CMK (cell line): ENCODE measurements around the gene MOV10.
A peak's percentile ranks its signal among the peaks of the same experiment; 100 is the strongest.
"Not testable (repeated sequence)": the region's sequence is repeated elsewhere in the genome, so short reads cannot be mapped to it uniquely, and the experiment has no call there.

Experiments used
- DNase-seq: peaks from one replicate; pipeline ENCODE4 v3.0.0-alpha.2; 2010; ENCODE audit warnings: low read depth

MOV10 gene

DNA sequence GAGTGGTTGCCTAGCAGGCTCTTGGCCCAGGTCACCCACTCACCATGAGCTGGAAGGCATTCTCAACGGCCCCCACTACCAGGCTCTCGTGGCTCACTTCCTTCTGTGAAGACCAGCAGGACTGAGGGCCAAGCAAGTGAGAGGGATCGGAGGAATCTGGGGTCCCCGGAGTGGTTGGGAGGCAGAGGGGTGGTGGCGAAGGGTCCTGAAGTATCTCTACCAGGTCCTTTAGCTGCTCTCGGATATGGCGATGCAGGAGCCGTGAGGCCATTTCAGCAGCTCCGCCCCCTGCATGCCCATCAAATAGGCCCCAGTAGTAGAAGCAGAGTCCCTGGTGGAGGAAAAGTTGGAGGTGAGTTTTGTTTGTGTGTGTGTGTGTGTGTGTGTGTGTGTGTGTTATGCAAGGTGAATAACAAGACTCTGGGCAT is 38.3 kb downstream of the MOV10 start:
- no peak for DNase-seq

DNA sequence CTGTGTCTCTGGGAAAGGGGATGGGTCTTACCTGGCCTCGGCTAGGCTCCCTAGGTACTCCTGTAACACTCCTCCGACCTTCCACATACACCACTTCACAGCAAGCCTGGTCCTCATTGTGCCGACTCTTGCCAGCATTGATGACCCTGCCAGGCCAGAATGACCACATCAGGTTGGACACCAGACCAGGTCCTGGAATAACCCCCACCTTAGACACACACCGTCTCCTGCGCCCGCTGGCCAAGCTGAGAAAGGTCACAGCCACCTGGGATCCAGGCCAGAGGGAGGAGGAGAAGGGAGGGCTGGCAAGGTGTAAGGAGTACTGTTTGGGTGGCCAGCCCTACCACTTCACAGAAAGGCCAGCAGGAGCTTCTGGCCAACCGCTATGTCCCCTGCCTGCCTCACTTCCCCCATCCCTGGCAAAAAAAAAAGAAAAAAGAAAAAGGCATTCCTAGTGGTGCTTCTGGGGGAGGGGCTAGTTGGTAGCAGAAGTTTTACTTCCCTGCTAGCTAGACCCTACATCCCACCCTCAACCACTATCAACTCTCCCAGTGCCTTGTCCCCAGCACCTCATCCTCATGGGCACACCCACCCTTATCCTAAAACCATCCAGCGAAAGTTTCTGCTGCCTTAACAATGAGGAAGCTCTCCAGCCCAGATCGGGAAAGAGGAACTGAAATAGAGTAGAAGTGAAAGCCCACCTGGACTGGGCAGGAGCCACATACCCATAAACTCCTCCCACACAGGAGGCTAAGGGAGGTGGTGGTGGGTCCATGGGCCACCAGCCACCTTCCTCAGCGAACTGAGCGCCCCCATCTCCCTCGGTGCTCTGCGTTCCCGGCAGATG is 39.2 kb downstream of the MOV10 start:
- no peak for DNase-seq

DNA sequence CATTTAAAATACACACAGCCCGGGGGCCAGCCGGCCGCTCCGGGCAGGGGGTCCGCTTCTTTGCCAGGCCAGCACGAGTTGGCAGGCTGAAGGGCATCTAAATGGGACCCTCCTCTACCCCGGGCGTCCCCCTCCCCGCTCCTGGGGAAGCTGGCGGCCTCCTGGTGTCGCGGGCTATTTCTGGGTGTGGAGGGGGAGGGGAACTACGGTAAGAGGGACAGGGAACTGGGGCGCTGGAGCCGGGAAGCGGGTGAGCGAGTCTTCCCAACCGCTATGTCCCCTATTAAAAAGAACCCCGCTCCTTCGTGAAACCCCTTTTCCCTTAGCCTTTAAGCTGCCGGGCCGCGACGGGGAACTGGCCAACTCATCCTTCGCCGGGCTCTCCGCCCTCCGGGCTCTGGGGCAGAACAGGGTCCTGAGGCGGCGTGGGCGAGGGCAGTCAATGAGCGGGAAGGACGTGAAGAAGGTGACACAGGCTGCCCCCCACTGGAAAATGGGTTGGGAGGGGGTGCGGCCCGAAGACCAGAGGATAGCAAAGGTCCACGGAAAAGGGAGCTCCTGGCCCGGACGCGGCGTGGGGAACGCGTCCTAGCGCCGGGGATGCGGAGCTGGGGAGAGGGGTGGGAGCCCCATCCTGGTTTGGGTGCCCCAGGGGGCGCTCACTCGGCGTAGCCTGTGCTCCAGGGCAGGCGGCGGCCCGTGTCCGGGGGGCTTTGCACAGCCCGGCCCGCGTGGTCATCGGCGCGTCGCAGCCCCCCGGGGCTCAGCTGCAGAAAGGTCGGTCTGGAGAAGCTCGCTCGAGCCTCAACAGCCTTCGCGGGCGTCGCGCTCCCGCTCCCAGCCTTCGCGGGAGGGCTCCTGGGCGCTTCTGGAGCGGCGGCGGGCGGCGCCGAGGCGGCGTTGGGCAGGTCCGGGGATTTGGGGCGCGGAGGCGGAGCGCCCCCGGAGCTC is 40.1 kb downstream of the MOV10 start:
- DNase-seq = no peak

DNA sequence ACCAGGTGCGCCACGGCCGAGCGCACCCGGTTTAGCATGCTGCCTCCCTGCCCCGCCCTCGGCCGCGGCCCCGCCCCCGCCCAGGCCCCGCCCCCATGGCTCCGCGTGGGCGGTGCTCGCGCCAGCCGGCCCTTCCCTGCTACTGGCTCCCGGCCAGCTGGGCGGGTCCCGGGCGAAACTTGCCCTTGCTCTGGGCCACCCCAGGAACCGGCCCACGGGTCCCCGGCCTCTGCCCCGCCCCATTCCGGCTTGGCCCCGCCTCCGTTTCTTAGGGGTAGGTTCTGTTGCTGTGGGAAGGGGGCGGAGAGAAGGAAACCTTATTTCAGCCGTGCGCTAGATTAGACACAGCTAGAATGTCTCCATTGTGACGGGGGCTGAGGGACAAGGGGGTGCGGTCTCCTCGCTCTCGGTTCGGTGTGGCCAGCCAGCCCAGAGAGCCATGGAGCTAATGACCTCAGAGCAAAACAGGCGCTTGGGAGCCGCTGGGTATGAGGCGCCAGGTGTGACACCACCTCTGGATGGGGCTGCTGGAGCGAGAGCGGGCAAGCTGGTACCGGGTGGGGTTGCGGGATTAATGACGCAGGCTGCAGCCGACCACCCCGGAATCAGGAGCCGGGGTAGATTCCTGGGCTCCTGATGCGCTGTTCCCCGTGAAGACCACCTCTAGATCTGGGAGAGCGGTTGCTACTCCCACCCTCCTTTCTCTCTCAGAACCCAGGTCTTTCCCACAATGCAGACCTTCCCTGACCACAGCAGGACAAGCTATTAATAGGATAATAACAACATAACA is 41.0 kb downstream of the MOV10 start, which contains the start of gene PPM1J:
TSS of gene PPM1J (minus strand) at position 69 of the 790 bp plus-strand sequence. CDS start at position 38, 31 bp downstream.
- peak; percentile 86 for DNase-seq

DNA sequence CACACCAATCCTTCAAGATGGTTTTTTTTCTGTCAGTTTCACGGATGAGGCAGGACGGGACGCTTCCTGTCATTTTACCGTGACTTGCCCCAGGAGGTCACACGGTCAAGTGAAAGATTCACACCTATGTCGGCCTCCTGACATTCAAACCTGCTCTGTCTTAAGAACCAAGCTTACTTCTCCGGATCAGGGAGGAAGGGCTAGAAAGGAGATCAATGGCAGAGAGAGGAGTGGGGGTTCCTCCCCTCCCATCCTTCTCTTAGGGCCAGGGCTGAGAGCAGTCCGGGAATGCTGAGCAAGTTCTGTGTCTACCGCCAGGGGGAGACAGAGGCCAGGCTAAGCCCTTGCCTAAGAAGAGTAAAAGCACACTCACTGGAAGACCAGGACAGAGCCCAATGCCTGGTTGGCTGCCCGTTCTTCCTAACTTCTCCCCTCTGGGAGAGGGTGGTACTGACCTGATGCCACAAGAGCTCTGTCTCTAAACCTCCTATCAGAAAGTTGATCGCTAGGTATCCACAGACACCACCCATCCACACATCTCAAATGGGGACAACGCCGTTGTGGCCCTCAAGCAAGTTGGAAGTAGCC is 41.8 kb downstream of the MOV10 start:
- DNase-seq = peak; percentile 85

DNA sequence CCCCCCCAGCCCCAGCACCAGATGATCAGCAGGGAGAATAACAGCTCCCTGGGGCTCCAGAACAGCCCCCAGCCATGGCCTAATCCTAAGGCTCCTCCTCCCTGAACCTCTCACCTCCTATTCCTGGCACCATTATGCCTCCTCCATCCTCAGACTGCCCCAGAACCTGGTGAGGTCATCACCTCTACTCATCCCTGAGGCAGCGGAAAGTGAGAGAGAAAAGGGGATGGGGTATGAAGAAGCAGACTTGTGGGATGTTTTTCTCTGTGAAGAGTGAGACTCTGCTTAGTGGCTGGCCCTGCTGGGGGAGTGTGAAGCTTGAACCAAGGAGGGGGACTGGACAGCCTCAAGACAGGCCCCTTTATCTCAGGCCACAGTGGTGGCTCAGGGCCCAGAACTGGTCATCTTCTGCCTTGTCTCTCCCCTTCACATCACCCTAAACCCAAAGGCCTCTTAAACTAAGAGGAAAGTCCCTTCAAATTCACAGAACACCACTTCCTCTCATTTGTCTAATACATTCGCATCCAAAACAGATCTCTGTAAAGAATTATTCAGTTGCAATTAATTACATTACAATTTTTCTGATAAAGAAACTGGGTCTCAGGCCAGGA is 42.9 kb downstream of the MOV10 start:
- no peak for DNase-seq

DNA sequence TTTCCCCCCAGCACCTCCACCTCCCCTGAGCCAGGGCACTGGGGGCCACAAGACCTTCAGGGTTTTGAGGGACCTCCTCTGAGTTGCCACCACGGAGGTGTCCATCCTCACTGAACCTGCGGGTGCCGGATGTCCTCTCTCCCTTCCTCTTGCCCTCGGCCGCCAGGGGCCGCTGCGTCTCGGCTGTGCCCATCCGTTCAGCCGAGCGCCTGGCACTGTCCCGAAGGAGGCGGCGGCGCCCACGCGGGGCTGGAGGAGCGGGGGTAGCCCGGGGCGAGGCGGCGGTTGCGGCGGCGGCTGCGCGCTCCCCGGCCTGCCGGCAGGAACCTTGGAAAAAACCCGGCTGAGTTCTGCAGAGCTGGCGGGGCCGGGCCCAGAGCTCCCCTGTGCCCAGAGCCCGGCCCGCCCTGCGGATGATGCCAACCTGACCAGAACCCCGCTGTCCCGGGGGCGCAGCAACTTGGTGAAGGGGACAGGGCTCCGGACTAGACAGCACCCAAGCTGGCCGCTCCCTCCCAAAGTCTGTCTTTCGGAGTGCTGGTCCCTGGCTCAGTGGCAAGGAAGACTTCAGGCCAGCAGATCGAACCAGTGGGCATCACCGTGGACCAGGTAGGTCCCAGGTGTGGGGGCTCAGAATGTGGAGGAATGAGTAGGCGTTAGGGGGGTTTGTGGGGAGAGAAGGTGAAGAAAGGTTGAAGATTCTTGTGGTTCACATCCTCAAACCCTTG is 44.4 kb downstream of the MOV10 start:
- no peak for DNase-seq

DNA sequence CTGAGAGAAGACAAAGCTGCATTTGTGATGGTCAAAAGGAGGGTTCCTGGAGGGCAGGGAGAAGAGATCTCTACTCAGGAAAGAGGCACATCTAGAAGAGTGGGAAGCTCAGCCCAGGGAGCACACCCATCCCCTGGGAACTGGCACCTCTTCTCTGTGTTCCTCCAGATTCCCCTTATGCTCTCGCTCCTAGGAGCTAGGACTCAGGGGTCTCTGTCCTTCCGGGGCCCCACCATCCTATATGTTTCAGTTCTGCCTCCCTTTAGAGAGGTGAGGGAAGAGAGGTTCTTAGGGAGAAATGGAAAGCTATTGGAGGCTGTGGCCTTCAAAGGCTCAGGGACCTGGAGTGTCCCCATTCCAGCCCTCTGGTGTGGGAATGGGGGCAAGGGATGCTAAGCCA is 45.2 kb downstream of the MOV10 start:
- no peak for DNase-seq

DNA sequence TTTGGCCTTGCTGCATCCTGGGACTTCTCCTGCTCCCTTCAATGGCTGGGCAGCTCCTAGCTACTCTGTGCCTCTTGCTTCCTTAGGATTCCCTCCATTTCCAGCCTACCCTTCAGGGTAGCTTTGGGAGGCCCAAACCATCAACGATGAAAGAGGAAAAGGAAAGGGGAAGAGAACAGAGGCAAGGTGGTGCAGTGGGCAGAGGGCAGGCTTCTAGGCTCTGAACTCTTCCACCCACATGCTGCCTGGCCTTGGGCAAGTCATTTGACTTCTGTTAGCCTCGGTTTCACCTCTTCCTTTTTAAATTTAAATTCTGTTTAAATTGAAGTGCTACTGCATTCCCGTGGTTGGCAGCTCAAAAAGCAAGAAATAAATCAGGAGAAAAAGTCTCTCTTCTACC is 46.3 kb downstream of the MOV10 start:
- DNase-seq = no peak

DNA sequence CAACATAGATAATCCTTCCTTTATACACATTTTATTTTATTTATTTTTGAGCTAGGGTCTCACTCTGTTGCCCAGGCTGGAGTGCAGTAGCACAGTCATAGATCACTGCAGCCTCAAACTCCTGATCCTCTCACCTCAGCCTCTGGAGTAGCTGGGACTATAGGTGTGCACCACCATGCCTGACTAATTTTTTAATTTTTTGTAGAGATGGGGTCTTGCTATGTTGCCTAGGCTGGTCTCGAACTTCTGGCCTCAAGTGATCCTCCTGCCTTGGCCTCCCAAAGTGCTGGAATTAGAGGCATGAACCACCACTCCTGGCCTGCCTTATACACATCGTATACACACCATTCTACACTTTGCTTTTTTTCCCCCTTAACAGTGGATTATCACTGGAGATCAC is 46.8 kb downstream of the MOV10 start:
- not testable (repeated sequence) for DNase-seq

DNA sequence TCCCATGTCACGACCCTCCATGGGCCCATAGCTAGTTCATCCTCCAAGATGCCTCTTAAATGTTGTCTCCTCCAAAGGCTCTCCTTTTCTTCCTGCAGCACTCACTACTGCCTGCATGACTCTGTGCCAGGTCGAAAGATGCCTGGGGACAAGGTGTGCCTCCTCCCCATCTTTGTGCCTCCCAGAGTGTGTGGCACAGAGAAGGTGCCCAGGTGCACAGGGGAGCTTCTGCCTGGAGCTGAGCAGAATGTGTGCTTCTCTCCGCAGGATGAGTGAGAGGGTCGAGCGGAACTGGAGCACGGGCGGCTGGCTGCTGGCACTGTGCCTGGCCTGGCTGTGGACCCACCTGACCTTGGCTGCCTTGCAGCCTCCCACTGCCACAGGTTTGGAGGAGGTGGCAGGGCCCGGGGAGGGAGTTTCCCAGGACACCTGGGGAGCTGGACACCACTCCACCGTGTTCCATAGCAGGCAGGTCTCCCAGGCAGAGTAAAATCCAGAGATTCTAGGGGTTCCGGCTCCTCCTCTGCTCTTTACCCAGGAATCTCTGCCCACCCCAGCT is 47.6 kb downstream of the MOV10 start:
- DNase-seq = no peak

DNA sequence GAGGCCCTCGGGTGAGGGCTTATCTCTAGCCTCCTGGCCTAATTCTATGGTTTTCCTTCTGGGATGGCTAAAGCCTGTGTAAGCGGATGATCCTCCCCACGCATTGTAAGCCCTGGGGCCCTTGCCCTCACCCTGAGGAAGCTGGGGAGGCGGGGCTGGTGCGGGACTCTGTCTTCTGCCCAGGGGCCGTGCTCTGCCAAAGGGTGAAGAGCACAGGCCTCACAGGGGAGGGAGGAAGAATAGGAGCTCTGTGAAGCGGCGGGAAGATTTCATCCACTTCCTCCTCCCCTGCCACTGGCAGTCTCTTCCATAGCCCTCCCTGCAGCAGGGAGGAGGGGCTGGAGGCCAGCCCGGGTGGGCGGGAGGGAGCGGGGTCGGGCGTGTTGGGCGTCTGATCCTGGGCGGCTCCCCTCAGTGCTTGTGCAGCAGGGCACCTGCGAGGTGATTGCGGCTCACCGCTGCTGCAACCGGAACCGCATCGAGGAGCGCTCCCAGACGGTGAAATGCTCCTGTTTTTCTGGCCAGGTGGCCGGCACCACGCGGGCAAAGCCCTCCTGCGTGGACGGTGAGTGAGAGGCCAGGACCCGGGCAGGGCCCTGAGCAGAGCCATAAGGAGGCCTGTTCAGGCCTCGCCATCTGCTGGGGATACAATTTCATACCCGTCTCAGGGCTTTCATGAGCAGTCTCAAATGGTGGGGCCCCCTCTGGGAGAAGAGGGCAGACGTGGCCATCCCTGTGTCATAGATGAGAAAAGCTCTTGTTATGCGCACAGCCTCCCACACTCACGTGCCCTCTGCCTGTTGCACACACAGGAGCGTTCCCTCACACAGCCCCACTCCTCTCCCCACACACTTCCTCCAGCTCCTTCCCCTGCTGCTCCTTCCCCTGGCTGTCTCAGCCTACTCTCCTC is 48.4 kb downstream of the MOV10 start:
- no peak for DNase-seq

DNA sequence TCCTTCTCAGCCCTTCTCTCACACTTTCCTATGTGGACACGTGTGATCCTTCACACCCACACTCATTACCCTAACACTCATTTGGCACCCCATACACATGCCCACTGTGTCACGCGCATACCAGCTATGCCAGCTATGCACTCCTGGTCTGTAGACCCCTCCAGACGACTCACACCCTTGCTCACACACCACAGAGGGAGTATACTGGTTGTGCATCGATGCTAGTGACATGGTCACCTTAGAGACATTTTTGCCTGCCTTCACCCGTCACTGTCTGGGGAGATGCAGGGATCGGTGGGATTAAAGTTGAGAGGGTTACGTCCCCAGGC is 49.0 kb downstream of the MOV10 start:
- DNase-seq = no peak

DNA sequence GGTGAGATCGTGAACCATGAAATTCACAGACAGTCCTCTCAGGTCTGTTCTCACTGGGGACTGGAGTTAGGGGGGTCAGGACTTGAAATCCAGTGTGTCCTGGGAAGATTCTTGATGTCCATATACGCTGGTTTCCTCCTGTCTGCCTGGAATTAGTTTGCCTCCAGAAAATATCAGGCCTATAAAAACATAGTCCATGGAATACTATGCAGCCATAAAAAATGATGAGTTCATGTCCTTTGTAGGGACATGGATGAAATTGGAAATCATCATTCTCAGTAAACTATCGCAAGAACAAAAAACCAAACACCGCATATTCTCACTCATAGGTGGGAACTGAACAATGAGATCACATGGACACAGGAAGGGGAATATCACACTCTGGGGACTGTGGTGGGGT is 49.8 kb downstream of the MOV10 start:
- DNase-seq = not testable (repeated sequence)

DNA sequence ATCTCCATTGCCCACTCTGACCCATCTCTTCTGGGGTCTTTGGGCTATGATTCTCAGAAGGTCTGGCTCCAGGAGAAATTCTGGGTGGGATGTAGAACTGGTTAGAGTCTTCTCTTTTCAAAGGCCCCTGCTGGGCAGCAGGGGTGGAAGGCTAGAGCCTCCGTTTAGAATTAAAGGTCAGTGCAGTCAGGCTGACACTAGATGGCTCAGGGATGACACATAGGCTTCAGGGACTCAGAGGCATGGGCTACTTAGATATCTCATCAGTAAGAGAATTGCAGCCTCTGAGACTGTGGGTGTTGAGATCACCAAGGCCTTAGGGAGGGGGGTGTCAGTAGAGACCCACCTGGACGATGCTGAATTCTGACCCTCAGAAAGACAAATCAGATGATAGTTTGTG is 53.3 kb downstream of the MOV10 start:
- DNase-seq = no peak

DNA sequence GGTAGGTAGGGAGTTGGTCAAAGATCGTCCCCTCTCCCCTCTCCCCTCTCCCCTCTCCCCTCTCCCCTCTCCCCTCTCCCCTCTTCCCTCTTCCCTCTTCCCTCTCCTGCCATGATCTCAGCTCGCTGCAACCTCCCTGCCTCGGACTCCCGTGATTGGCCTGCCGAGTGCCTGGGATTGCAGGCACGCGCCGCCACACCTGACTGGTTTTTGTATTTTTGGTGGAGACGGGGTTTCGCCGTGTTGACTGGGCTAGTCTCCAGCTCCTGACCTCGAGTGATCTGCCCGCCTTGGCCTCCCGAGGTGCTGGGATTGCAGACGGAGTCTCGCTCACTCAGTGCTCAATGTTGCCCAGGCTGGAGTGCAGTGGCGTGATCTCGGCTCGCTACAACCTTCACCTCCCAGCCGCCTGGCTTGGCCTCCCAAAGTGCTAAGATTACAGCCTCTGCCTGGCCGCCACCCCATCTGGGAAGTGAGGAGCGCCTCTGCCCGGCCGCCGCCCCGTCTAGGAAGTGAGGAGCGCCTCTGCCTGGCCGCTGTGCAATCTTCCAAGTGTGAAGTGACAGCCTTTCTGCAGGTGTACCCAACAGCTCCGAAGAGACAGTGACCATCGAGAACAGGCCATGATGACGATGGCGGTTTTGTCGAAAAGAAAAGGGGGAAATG is 54.0 kb downstream of the MOV10 start:
- not testable (repeated sequence) for DNase-seq

DNA sequence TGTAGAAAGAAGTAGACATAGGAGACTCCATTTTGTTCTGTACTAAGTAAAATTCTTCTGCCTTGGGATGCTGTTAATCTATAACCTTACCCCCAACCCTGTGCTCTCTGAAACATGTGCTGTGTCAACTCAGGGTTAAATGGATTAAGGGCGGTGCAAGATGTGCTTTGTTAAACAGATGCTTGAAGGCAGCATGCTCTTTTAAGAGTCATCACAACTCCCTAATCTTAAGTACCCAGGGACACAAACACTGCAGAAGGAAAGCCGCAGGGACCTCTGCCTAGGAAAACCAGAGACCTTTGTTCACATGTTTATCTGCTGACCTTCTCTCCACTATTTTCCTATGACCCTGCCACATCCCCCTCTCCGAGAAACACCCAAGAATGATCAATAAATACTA is 54.6 kb downstream of the MOV10 start:
- DNase-seq = not testable (repeated sequence)

DNA sequence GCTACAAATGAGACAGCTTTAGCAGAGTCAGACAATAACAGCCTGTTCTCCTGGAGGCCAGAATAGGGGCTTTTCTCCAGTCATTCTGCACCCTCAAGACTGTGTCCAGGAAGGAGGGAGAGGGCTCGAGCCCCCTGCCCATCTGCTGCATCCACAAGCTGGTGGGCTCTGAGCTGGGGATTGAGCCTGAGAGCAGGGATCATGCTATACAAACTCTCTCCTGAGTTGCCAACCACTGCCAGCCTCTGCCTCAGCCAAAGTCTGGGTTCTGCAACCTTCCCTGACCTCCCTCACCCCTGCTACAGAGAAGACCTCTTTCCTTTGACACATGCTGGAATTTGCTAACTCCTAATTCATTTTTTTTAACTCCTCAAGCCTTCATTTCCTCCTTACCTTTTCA is 55.5 kb downstream of the MOV10 start:
- no peak for DNase-seq

DNA sequence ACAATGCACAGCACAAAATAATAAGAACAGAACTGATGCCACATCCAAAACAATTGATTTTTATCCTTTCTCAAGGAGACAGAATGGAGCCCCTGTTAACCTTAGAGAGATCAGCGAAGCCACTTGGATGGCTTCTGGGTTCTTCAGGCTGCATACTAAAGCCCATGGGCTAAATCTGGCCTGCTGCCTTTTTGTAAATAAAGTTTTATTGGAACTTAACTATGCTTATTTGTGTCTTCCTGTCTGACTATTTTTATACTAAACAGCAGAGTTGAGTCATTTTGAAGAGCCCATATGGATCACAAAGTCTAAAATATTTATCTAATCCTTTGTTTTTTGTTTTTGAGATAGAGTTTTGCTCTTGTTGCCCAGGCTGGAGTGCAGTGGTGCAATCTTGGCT is 57.0 kb downstream of the MOV10 start:
- no peak for DNase-seq
